ENCODE data around the gene SLC35F1.

DNA sequence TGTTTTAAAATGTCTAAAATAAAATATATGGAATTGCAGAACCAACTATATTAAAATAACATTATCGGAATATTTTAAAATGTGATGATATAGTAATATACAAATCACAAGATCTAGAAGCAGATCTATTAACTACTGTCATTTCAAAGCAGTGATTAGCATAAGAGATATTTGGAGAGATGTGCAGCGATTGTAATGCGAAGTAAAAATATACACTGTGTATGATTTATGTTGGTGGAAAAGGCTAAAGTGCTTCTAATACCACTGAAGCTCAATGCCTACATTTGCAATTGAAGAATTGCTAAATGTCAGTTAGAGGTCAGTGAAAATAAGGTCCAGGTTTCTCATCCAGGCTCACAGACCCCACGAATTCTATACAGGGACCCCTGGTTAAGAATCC, 392.4 kb downstream of the SLC35F1 start:
- TF ChIP-seq, protein P1, sequence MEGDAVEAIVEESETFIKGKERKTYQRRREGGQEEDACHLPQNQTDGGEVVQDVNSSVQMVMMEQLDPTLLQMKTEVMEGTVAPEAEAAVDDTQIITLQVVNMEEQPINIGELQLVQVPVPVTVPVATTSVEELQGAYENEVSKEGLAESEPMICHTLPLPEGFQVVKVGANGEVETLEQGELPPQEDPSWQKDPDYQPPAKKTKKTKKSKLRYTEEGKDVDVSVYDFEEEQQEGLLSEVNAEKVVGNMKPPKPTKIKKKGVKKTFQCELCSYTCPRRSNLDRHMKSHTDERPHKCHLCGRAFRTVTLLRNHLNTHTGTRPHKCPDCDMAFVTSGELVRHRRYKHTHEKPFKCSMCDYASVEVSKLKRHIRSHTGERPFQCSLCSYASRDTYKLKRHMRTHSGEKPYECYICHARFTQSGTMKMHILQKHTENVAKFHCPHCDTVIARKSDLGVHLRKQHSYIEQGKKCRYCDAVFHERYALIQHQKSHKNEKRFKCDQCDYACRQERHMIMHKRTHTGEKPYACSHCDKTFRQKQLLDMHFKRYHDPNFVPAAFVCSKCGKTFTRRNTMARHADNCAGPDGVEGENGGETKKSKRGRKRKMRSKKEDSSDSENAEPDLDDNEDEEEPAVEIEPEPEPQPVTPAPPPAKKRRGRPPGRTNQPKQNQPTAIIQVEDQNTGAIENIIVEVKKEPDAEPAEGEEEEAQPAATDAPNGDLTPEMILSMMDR (IDR thresholded peaks at IDR 0.05) = no peak
- no peak for TF ChIP-seq POLR2A (IDR thresholded peaks at IDR 0.05)
